ENCODE results near the gene THEMIS. TPM values are rescaled to one million over a fixed set of nuclear protein-coding genes. Genes with fewer than 3 reads are reported as not detected.

THEMIS gene
- total RNA-seq, 4 donors from 2014 or later, result 0.10 to 0.15 TPM; not detected in 2

GRCh38 chr6:127868338-127868737, 32.5 kb downstream of the THEMIS start:
- ATAC-seq (no peak), DNase-seq (no peak)
- Histone ChIP-seq H3K4me1 (no peaks in the 10 kb centered on the region), H3K27me3 (no peaks in the 10 kb centered on the region), H3K27ac (no peak overlapping the region), H3K36me3 (no peaks in the 10 kb centered on the region), H3K4me3 (no peak overlapping the region), H3K9me3 (no peaks in the 10 kb centered on the region)
- TF ChIP-seq POLR2A (IDR thresholded peaks at IDR 0.05), result no peak
- no peak for TF ChIP-seq CTCF (IDR thresholded peaks at IDR 0.05 in 4 of 5, conservative IDR thresholded peaks at IDR 0.05 in 1 of 5)
- intact Hi-C loops (cut with DNase I; ENCODE audit: low total_unique reads) (no loop called here), in situ Hi-C loops (cut with MboI; ENCODE audit: low sequenced_read_pairs in 4 of 4) (no loop called here)

GRCh38 chr6:127866766-127867165, 34.1 kb downstream of the THEMIS start:
- Histone ChIP-seq H3K9me3 (no peaks in the 10 kb centered on the region), H3K4me3 (no peak overlapping the region), H3K36me3 (no peaks in the 10 kb centered on the region), H3K4me1 (no peaks in the 10 kb centered on the region), H3K27me3 (no peaks in the 10 kb centered on the region), H3K27ac (no peak overlapping the region)
- no peak for DNase-seq
- TF ChIP-seq POLR2A (IDR thresholded peaks at IDR 0.05), result no peak
- ATAC-seq, result no peak
- intact Hi-C loops (cut with DNase I; ENCODE audit: low total_unique reads) (no loop called here), in situ Hi-C loops (cut with MboI; ENCODE audit: low sequenced_read_pairs in 4 of 4) (no loop called here)

GRCh38 chr6:127865108-127865507, 35.8 kb downstream of the THEMIS start:
- no peak overlapping the region for H3K27ac ChIP-seq
- no peaks in the 10 kb centered on the region for H3K36me3 ChIP-seq
- TF ChIP-seq POLR2A (IDR thresholded peaks at IDR 0.05), result no peak
- intact Hi-C loops (cut with DNase I; ENCODE audit: low total_unique reads), result no loop called here
- in situ Hi-C loops (cut with MboI; ENCODE audit: low sequenced_read_pairs in 4 of 4), result no loop called here
- H3K4me3 ChIP-seq, result no peak overlapping the region
- H3K9me3 ChIP-seq, result no peaks in the 10 kb centered on the region
- DNase-seq (no peak), ATAC-seq (no peak)
- H3K27me3 ChIP-seq, result no peaks in the 10 kb centered on the region
- H3K4me1 ChIP-seq, result no peaks in the 10 kb centered on the region

GRCh38 chr6:127864701-127865100, 36.2 kb downstream of the THEMIS start:
- Histone ChIP-seq H3K4me3 (no peak overlapping the region), H3K27me3 (no peaks in the 10 kb centered on the region), H3K9me3 (no peaks in the 10 kb centered on the region), H3K27ac (no peak overlapping the region), H3K4me1 (no peaks in the 10 kb centered on the region), H3K36me3 (no peaks in the 10 kb centered on the region)
- no peak for DNase-seq
- no peak for ATAC-seq
- in situ Hi-C loops (cut with MboI; ENCODE audit: low sequenced_read_pairs in 4 of 4) (no loop called here), intact Hi-C loops (cut with DNase I; ENCODE audit: low total_unique reads) (no loop called here)
- TF ChIP-seq POLR2A (IDR thresholded peaks at IDR 0.05) (no peak), CTCF (IDR thresholded peaks at IDR 0.05 in 4 of 5, conservative IDR thresholded peaks at IDR 0.05 in 1 of 5) (no peak)

GRCh38 chr6:127860723-127861122, 40.1 kb downstream of the THEMIS start:
- intact Hi-C loops (cut with DNase I; ENCODE audit: low total_unique reads), result no loop called here

More at GRCh38 chr6:127860723-127861122, 40.1 kb downstream of the THEMIS start:
- ATAC-seq (no peak), DNase-seq (no peak)
- Histone ChIP-seq H3K27me3 (no peaks in the 10 kb centered on the region), H3K9me3 (no peaks in the 10 kb centered on the region), H3K36me3 (no peaks in the 10 kb centered on the region), H3K4me1 (no peaks in the 10 kb centered on the region), H3K4me3 (no peak overlapping the region), H3K27ac (no peak overlapping the region)
- no peak for TF ChIP-seq CTCF (IDR thresholded peaks at IDR 0.05 in 4 of 5, conservative IDR thresholded peaks at IDR 0.05 in 1 of 5)
- no peak for TF ChIP-seq POLR2A (IDR thresholded peaks at IDR 0.05)
- in situ Hi-C loops (cut with MboI; ENCODE audit: low sequenced_read_pairs in 4 of 4), result no loop called here
